ENCODE measurements around the gene FBXO44. TPM values are rescaled to one million over a fixed set of nuclear protein-coding genes. Genes with fewer than 3 reads are reported as not detected.
A peak's percentile ranks its signal among the peaks of the same experiment; 100 is the strongest.

Gene FBXO44
- polyA plus RNA-seq, 2 of the 4 experiments (the other 2 are of a cell fraction) = 10.4 to 26.9 TPM

GRCh38 chr1:11610629-11611180, 44.0 kb upstream of the FBXO44 start:
- DNase-seq (ENCODE audit: low read depth in 1 of 2, low spot score in 1 of 2) = no peak
- WGBS (ENCODE audit: missing lambda C conversion rate) = 61% methylated on average over 4 of the region's 6 CpGs
- Histone ChIP-seq H3K4me1 (no peaks in the 10 kb centered on the region), H3K9me3 (no peaks in the 10 kb centered on the region), H3K4me2 (no peak overlapping the region), H3K27ac (no peak overlapping the region), H3K4me3 (no peak overlapping the region)
- FAIRE-seq = no peak
- TF ChIP-seq ZC3H11A (IDR thresholded peaks at IDR 0.05) (no peak), ELK1 (IDR thresholded peaks at IDR 0.05; ENCODE audit: low read depth, low read length) (no peak), CHD2 (IDR thresholded peaks at IDR 0.05; ENCODE audit: low read length, partially characterized antibody) (no peak), RNF2 (IDR thresholded peaks at IDR 0.05; ENCODE audit: borderline replicate concordance, low read depth) (no peak), ATOH8 (CRISPR knock-in tag; IDR thresholded peaks at IDR 0.05; ENCODE audit: low read depth) (no peak), KDM1A (IDR thresholded peaks at IDR 0.05; ENCODE audit: low read depth) (no peak), TFCP2L1 (CRISPR knock-in tag; IDR thresholded peaks at IDR 0.05) (no peak), EP300 (IDR thresholded peaks at IDR 0.05) (no peak), CHD4 (IDR thresholded peaks at IDR 0.05; ENCODE audit: borderline replicate concordance) (no peak), ZSCAN20 (CRISPR knock-in tag; IDR thresholded peaks at IDR 0.05) (no peak), HOXA7 (CRISPR knock-in tag; IDR thresholded peaks at IDR 0.05) (no peak), PBX3 (IDR thresholded peaks at IDR 0.05) (no peak), POLR2A (IDR thresholded peaks at IDR 0.05; ENCODE audit: low read length) (no peak), SREBF2 (IDR thresholded peaks at IDR 0.05) (no peak), MAX (IDR thresholded peaks at IDR 0.05) (no peak), MAZ (IDR thresholded peaks at IDR 0.05; ENCODE audit: borderline replicate concordance, low read depth, low read length) (no peak), JUNB (IDR thresholded peaks at IDR 0.05) (no peak), CEBPB (IDR thresholded peaks at IDR 0.05) (no peak), BHLHE40 (IDR thresholded peaks at IDR 0.05; ENCODE audit: low read depth, low read length) (no peak)
- ChIA-PET POLR2A (no interaction called here), CTCF (interaction anchor here (1.1 kb wide), 1 partner anchor 31 kb away, joined by 6 read pairs; no protein-coding TSS in a partner anchor)
- no peak for ATAC-seq

- POLR2A ChIA-PET = no interaction called here
- no peak overlapping the region for H3K27ac ChIP-seq
- WGBS (ENCODE audit: missing lambda C conversion rate) = 12% methylated on average over 7 of the region's 7 CpGs
- H3K4me1 ChIP-seq = no peaks in the 10 kb centered on the region
- ATAC-seq (0 out of 6 replicates have a peak, but pooled peaks of 1 of the 2 experiments have one; percentile 57), DNase-seq (ENCODE audit: low read depth in 1 of 2, low spot score in 1 of 2) (no peak), FAIRE-seq (no peak)
- TF ChIP-seq PBX3 (IDR thresholded peaks at IDR 0.05) = no peak
- TF ChIP-seq CTCF (IDR thresholded peaks at IDR 0.05) = no peak
- TF ChIP-seq HDAC2 (IDR thresholded peaks at IDR 0.05) = no peak
- TF ChIP-seq EHF (CRISPR knock-in tag; IDR thresholded peaks at IDR 0.05) = no peak
- TF ChIP-seq JUN (IDR thresholded peaks at IDR 0.05) = no peak
- no peak for TF ChIP-seq MYC (IDR thresholded peaks at IDR 0.05; ENCODE audit: borderline replicate concordance, low read length)
- TF ChIP-seq SREBF2 (IDR thresholded peaks at IDR 0.05) = no peak
- no peak for TF ChIP-seq HOXA7 (CRISPR knock-in tag; IDR thresholded peaks at IDR 0.05)
- TF ChIP-seq POLR2A (IDR thresholded peaks at IDR 0.05; ENCODE audit: low read length) = no peak
- TF ChIP-seq FOSB (CRISPR knock-in tag; IDR thresholded peaks at IDR 0.05) = no peak
- TF ChIP-seq NR3C1 (IDR thresholded peaks at IDR 0.05) = no peak
- no peak for TF ChIP-seq SMC3 (IDR thresholded peaks at IDR 0.05)
- no peak for TF ChIP-seq USF2 (IDR thresholded peaks at IDR 0.05)
- no peak for TF ChIP-seq HOXB13 (CRISPR knock-in tag; IDR thresholded peaks at IDR 0.05; ENCODE audit: low read depth)
- TF ChIP-seq RFX5 (IDR thresholded peaks at IDR 0.05) = no peak
- H3K4me3 ChIP-seq = no peak overlapping the region
- H3K9me3 ChIP-seq = no peaks in the 10 kb centered on the region
- no peak overlapping the region for H3K4me2 ChIP-seq
- CTCF ChIA-PET = interaction anchor here (1.1 kb wide), 1 partner anchor 30 kb away, joined by 6 read pairs; no protein-coding TSS in a partner anchor
Measured at GRCh38 chr1:11611638-11612327, 42.9 kb upstream of the FBXO44 start.
